ENCODE measurements around the gene NOS1AP.

- TF ChIP-seq SUZ12 (IDR thresholded peaks at IDR 0.05; ENCODE audit: extremely low read depth, insufficient read depth, insufficient read length) = no peak
- TF ChIP-seq ZNF274 (IDR thresholded peaks at IDR 0.05; ENCODE audit: low read depth, low read length) = no peak
Observed at GRCh38 chr1:162141281-162142054, 72.0 kb downstream of the NOS1AP start.
